Thyroid gland (tissue), 4 donors: ENCODE results near the gene KRT79. TPM values are rescaled to one million over a fixed set of nuclear protein-coding genes. Genes with fewer than 3 reads are reported as not detected.

Experiments used
- DNase-seq, 2 donors: peaks; one replicate each; pipeline ENCODE4 v3.0.0-alpha.2; 2019
- H3K27ac ChIP-seq, 3 donors: fragments of 200-600 bp; sonication (generic); 1 replicate in 2 of 3; 2 replicates in 1 of 3; pipeline ENCODE4 v1.5.1; 2016 to 2019; ENCODE audit warnings: mild to moderate bottlenecking in 1 of 3, moderate library complexity in 1 of 3
- H3K27me3 ChIP-seq: fragments of 200-600 bp; sonication (generic); one replicate; pipeline ENCODE4 v1.5.1; 2019
- H3K36me3 ChIP-seq, 2 donors: fragments of 200-600 bp; sonication (generic); one replicate each; pipeline ENCODE4 v1.5.1; 2016 to 2019
- H3K4me1 ChIP-seq, 2 donors: fragments of 200-600 bp; sonication (generic); one replicate each; pipeline ENCODE4 v1.5.1; 2017 to 2019
- H3K4me3 ChIP-seq, 3 donors: fragments of 200-600 bp; sonication (generic); replicated peaks in 1 of 3; 1 replicate in 2 of 3; 2 replicates in 1 of 3; pipeline ENCODE4 v1.5.1; 2016; ENCODE audit warnings: mild to moderate bottlenecking in 1 of 3
- H3K9me3 ChIP-seq: fragments of 200-600 bp; sonication (generic); one replicate; pipeline ENCODE4 v1.5.1; 2017
- POLR2A ChIP-seq, 2 donors: fragments of 450-650 bp; IDR thresholded peaks; one replicate each; pipeline ENCODE4 v1.6.1; 2017; ENCODE audit warnings: antibody characterized with exemption in 2 of 2, mild to moderate bottlenecking in 2 of 2, moderate library complexity in 1 of 2
- WGBS, 2 donors: methylation state at CpG; one replicate each; pipeline ENCODE4 v1.1.5; 2017; 5-methylcytosine and 5-hydroxymethylcytosine counted together
- intact Hi-C: fragments of 100-400 bp; cut with DNase I; formaldehyde crosslinking; loops from one replicate; pipeline ENCODE4 v1.15.1; 2023
- total RNA-seq, 4 donors: library from RNA; depleted of rRNA; stranded (reverse); fragments of >200 nt; gene quantifications; one replicate each; pipeline ENCODE4 v1.2.3, GENCODE V29; 2016
- TF ChIP-seq, protein P1 (sequence below), 6 experiments: fragments of 200-600 bp in 3 of 6; fragments of 450-650 bp in 3 of 6; sonication (generic) in 3 of 6; IDR thresholded peaks; one replicate each; pipeline ENCODE4 v1.5.1; 2016 to 2019; ENCODE audit warnings: antibody characterized with exemption in 6 of 6, mild to moderate bottlenecking in 2 of 6, inconsistent platforms in 1 of 6, moderate library complexity in 1 of 6

The KRT79 gene
- total RNA-seq, 4 donors from 2014 or later = not detected

DNA sequence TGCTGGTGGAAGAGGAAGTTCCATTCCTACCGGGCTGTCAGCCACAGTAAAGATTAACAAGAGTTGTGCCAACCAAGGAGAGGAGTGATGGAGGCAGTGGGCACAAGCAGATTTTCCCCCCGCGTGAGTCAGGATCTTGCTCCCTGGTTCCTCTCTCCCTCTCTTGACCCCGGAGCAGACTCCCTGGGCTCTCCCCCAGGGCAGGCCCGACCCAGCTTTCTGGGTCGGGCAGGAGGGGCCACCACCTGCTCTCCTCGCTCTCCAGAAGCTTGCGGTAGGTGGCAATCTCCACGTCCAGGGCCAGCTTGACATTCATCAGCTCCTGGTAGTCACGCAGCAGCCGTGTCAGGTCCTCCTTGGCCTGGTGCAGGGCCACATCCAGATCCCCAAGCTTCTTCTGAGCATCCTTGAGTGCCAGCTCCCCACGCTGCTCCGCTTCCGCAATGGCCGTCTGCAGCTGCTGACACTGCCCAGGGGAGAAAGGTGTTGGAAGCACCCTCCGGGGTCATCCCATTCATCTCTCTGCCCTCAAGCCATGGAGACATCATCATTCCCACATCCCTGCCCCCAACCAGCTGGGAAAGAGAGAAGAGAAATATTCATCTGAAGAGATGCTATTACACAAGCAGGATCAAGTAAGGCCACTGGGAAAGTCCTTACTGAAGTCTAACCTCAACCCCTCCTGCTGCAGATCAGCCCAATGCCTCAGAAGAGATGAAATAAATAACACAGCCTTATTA is 11.2 kb downstream of the KRT79 start:
- H3K27ac ChIP-seq = no peak overlapping the region
- H3K4me1 ChIP-seq = peaks cover 0 to 7% of the 10 kb centered on the region in 2 donors
- WGBS, 2 donors = 76 to 81% methylated on average over 16 of the region's 16 CpGs
- H3K27me3 ChIP-seq = no peaks in the 10 kb centered on the region
- no peaks in the 10 kb centered on the region for H3K36me3 ChIP-seq
- DNase-seq = no peak
- no peak overlapping the region for H3K4me3 ChIP-seq
- no peaks in the 10 kb centered on the region for H3K9me3 ChIP-seq
- TF ChIP-seq POLR2A (IDR thresholded peaks at IDR 0.05) = no peak
- TF ChIP-seq, protein P1, sequence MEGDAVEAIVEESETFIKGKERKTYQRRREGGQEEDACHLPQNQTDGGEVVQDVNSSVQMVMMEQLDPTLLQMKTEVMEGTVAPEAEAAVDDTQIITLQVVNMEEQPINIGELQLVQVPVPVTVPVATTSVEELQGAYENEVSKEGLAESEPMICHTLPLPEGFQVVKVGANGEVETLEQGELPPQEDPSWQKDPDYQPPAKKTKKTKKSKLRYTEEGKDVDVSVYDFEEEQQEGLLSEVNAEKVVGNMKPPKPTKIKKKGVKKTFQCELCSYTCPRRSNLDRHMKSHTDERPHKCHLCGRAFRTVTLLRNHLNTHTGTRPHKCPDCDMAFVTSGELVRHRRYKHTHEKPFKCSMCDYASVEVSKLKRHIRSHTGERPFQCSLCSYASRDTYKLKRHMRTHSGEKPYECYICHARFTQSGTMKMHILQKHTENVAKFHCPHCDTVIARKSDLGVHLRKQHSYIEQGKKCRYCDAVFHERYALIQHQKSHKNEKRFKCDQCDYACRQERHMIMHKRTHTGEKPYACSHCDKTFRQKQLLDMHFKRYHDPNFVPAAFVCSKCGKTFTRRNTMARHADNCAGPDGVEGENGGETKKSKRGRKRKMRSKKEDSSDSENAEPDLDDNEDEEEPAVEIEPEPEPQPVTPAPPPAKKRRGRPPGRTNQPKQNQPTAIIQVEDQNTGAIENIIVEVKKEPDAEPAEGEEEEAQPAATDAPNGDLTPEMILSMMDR (IDR thresholded peaks at IDR 0.05) = no peak
- intact Hi-C loops = no loop called here

DNA sequence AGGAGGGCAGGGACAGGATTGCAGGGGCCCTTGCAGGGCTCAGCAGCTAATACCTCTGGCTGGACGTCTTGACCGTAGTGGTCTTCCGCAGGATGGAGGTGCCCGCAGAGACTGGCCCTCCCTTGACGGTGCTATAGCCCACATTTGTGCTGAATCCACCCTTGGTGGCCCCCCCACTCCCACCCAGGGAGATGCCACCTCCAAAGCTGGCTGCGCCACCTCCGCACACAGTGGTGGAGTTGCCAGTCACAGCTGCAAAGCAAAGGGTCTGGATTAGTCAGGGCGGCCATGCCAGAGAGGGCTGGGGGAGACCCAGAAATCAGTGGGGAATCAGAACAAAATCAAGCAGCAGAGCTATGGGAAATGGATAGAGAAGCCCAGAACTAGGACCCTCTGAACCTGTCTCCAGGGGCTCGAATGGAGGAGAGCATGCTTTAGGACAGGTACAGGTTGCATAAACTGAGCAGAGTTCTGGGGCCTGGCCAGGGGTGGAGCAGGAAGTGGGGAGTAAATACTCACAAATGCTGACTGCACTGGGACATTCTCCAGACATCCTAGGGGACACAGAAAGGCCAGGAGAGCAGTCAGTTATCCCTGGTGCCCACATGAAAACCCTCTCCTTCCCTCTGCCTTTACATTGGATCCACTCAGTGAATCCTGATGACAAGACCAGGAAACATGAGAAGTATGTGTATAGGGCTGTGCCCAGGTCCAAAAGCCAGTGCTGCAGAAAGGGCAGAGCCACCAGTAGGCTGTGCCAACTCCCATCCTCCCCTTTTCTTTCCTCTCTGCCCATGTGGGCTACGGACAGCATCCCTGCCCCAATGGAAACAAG is 12.1 kb downstream of the KRT79 start:
- no peak overlapping the region for H3K27ac ChIP-seq

DNA sequence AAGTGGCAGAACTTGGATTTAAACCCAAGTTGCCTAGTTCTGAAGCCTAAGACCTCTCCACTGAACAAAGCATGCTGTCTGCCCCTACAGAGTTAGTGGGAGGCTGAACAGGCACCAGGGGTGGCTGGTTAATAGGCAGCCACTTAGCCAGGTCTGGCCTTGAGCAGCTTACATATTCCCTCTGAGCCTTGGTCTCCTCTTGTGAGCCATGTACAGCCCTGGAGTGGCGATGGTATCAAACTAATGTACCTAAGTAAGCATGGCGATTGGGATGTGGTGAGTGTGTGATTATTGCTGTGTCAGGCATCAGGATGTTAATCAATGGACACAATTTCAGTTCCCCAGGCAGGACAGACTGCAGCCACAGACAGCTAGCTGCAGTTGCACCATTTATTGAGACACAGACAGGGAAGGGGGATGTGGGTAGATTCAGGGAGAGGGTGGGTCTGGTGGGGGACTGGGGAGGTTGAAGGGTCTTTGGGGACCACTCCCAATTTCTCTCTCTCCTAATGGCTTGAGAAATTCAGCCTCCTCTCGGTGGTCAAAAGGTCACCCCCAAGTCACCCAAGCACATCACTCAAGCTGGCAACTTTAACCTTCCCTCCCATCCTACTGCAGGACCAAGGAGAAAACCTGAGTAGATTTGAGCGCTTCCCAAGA is 12.9 kb downstream of the KRT79 start:
- WGBS, 2 donors = 87 to 98% methylated on average over 4 of the region's 4 CpGs
- intact Hi-C loops = no loop called here
- H3K9me3 ChIP-seq = no peaks in the 10 kb centered on the region

More for the DNA sequence above, 12.1 kb downstream of the KRT79 start:
- TF ChIP-seq, protein P1 (IDR thresholded peaks at IDR 0.05) = no peak
- no peak for TF ChIP-seq POLR2A (IDR thresholded peaks at IDR 0.05)
- Histone ChIP-seq H3K27me3 (no peaks in the 10 kb centered on the region), H3K4me1 (peaks cover 0 to 7% of the 10 kb centered on the region in 2 donors), H3K4me3 (no peak overlapping the region), H3K36me3 (no peaks in the 10 kb centered on the region), H3K9me3 (no peaks in the 10 kb centered on the region)
- no peak for DNase-seq
- WGBS, 2 donors = 83 to 89% methylated on average over 5 to 8 of the region's 10 CpGs
- intact Hi-C loops = no loop called here

DNA sequence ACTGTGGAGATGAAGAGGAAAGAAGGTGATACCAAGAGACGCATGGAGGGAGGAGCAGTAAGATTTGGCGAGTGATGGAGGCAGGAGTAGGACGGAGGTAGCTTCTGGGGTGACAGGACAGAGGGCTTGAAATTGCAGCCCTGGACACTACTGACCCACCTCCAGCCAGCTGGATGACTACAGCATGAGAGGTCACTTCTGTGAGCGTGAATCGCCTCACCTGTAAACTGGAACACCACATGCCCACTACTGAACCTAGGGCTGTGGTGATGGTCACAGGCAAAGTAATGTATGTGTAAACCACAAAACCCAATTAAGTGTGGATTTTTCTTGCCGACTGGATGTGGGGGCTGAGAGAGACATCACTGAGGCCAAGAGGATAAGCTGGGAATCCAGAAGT is 13.6 kb downstream of the KRT79 start:
- peaks cover 0 to 4% of the 10 kb centered on the region in 2 donors for H3K4me1 ChIP-seq
- H3K27ac ChIP-seq = no peak overlapping the region
- H3K9me3 ChIP-seq = no peaks in the 10 kb centered on the region
- WGBS, 2 donors = 85 to 90% methylated on average over 6 of the region's 6 CpGs
- H3K36me3 ChIP-seq = no peaks in the 10 kb centered on the region
- intact Hi-C loops = no loop called here
- H3K27me3 ChIP-seq = no peaks in the 10 kb centered on the region
- no peak overlapping the region for H3K4me3 ChIP-seq
- no peak for DNase-seq
- TF ChIP-seq, protein P1 (IDR thresholded peaks at IDR 0.05) = no peak
- no peak for TF ChIP-seq POLR2A (IDR thresholded peaks at IDR 0.05)

More for the DNA sequence above, 12.9 kb downstream of the KRT79 start:
- no peak for DNase-seq
- TF ChIP-seq, protein P1 (IDR thresholded peaks at IDR 0.05) = no peak
- TF ChIP-seq POLR2A (IDR thresholded peaks at IDR 0.05) = no peak
- no peak overlapping the region for H3K4me3 ChIP-seq
- H3K36me3 ChIP-seq = no peaks in the 10 kb centered on the region
- peaks cover 0 to 4% of the 10 kb centered on the region in 2 donors for H3K4me1 ChIP-seq
- H3K27ac ChIP-seq = no peak overlapping the region
- H3K27me3 ChIP-seq = no peaks in the 10 kb centered on the region
